Smooth muscle cell (in vitro differentiated cells): ENCODE data around the gene TIMM22. TPM values are rescaled to one million over a fixed set of nuclear protein-coding genes. Genes with fewer than 3 reads are reported as not detected.
A peak's percentile ranks its signal among the peaks of the same experiment; 100 is the strongest.
"Not testable (repeated sequence)": the region's sequence is repeated elsewhere in the genome, so short reads cannot be mapped to it uniquely, and the experiment has no call there.

Experiments
- DNase-seq: peaks from one replicate; lab custom pipeline; 2025; ENCODE audit not compliant: unreplicated experiment; lab: John Stamatoyannopoulos, UW
- H2AFZ ChIP-seq: fragments of 200-600 bp; sonication (generic); 2 replicates; pipeline ENCODE4 v1.6.0; 2016; ENCODE audit warnings: antibody characterized with exemption, low read depth, mild to moderate bottlenecking
- H3F3A ChIP-seq: fragments of 200-600 bp; sonication (generic); 2 replicates; pipeline ENCODE4 v1.6.0; 2017; ENCODE audit warnings: antibody characterized with exemption, low read depth
- H3K27ac ChIP-seq: fragments of 200-600 bp; sonication (generic); 2 replicates; pipeline ENCODE4 v1.5.1; 2016; ENCODE audit warnings: low read depth, mild to moderate bottlenecking
- H3K27me3 ChIP-seq: fragments of 200-600 bp; sonication (generic); 2 replicates; pipeline ENCODE4 v1.6.1; 2016; ENCODE audit warnings: low read depth, mild to moderate bottlenecking
- H3K36me3 ChIP-seq: fragments of 200-600 bp; sonication (generic); 2 replicates; pipeline ENCODE4 v1.5.1; 2016; ENCODE audit warnings: low read depth
- H3K4me1 ChIP-seq: fragments of 200-600 bp; sonication (generic); 2 replicates; pipeline ENCODE4 v1.5.1; 2016; ENCODE audit warnings: low read depth
- H3K4me2 ChIP-seq: fragments of 200-600 bp; sonication (generic); 2 replicates; pipeline ENCODE4 v1.6.0; 2016; ENCODE audit warnings: mild to moderate bottlenecking
- H3K4me3 ChIP-seq: fragments of 200-600 bp; sonication (generic); 2 replicates; pipeline ENCODE4 v1.5.1; 2016; ENCODE audit warnings: mild to moderate bottlenecking
- H3K79me2 ChIP-seq: fragments of 200-600 bp; sonication (generic); 2 replicates; pipeline ENCODE4 v1.6.0; 2016; ENCODE audit warnings: low read depth, mild to moderate bottlenecking
- H3K9ac ChIP-seq: fragments of 200-600 bp; sonication (generic); 2 replicates; pipeline ENCODE4 v1.6.0; 2016; ENCODE audit warnings: low read depth
- H3K9me3 ChIP-seq: fragments of 200-600 bp; sonication (generic); replicated peaks from 2 replicates; pipeline ENCODE4 v1.5.1; 2016; ENCODE audit warnings: low read depth
- H4K20me1 ChIP-seq: fragments of 200-600 bp; sonication (generic); 2 replicates; pipeline ENCODE4 v1.6.0; 2016; ENCODE audit warnings: low read depth
- WGBS: methylation state at CpG from one replicate; pipeline ENCODE4 v1.1.7; 2016; ENCODE audit warnings: low lambda C conversion rate; 5-methylcytosine and 5-hydroxymethylcytosine counted together
- polyA plus RNA-seq: library from polyadenylated mRNA; unstranded; fragments of >200 nt; fragmentation: Nextera tagmentation; extraction: Ambion mirVana; gene quantifications from 2 replicates; pipeline ENCODE4 v1.2.1, GENCODE V29; 2016
- total RNA-seq: library from RNA; depleted of rRNA; stranded (reverse); fragments of >200 nt; gene quantifications from 2 replicates; pipeline ENCODE4 v1.2.3, GENCODE V29; 2014
- TF ChIP-seq, protein P1 (sequence below): fragments of 200-600 bp; sonication (generic); IDR thresholded peaks from 2 replicates; pipeline ENCODE4 v1.5.1; 2017; ENCODE audit warnings: borderline replicate concordance, mild to moderate bottlenecking, antibody characterized with exemption; ENCODE audit not compliant: insufficient read depth, poor library complexity, severe bottlenecking

TIMM22 gene
- total and polyA plus RNA-seq, 2 experiments from 2014 or later, result 13.7 to 24.0 TPM

DNA sequence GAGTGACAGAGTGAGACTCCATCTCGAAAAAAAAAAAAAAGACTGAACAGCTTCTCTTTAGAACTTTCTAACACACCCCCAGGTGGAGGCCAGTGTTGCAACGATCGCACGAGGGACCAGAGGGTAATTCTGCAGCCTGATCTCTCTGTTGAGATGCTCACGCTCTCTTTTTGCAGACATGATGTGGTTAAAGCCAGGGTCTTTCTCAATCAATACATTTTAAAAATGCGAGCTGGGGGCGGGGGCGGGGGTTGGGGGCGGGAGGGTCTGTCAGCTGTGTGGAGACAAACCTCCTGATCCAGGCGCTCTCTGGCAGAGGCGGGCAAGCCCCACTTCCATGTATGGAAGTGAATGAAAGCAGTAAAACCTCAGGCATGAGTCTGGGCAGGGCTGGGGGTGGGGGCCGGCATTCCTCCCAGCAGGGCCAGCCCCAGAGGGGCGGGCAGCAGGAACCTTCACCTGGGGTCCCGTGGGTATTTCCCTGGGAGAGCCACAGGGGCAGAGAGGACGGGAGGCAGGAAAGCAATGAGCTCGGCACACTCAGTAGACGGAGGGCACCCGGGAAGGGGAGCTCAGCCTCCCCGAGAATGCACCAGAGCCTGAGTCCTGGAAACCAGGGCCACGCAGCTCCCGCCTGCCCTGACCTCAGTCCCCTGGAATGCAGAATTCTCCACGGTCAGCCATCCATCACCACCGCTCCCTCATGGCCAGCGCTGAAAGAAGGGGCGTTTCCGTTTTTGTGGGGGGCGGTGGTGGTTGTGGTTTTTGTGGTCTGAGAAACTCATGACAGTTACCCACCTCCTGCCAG lies 45.4 kb upstream of the TIMM22 start:
- under 1% methylated on average over 25 of the region's 27 CpGs for WGBS

DNA sequence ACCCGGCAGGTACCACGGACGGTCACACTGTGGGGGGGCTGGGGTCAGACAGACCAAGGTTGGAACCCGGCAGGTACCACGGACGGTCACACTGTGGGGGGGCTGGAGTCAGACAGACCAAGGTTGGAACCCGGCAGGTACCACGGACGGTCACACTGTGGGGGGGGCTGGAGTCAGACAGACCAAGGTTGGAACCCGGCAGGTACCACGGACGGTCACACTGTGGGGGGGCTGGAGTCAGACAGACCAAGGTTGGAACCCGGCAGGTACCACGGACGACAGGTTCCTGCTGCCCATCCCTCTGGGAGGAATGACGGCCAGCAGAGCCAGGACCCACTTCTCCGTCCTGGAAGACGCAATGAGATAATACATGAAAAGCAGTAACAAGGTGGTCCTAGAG lies 44.3 kb upstream of the TIMM22 start:
- Histone ChIP-seq H3K4me1 (peaks cover 18% of the 10 kb centered on the region), H3K79me2 (peaks cover 61% of the 10 kb centered on the region), H4K20me1 (peaks cover 72% of the 10 kb centered on the region), H3F3A (peaks cover 30% of the 10 kb centered on the region)
- not testable (repeated sequence) for H3K4me2 ChIP-seq, H3K9ac ChIP-seq, DNase-seq, H3K9me3 ChIP-seq, H3K27ac ChIP-seq, H3K27me3 ChIP-seq, H3K4me3 ChIP-seq, H2AFZ ChIP-seq, H3K36me3 ChIP-seq
- 90% methylated on average over 8 of the region's 18 CpGs for WGBS

More for the DNA sequence above, 45.4 kb upstream of the TIMM22 start:
- Histone ChIP-seq H3K27ac (peak overlapping the region; percentile 90), H4K20me1 (peaks cover 72% of the 10 kb centered on the region), H3F3A (peaks cover 19% of the 10 kb centered on the region), H3K4me3 (peak overlapping the region; percentile 42), H3K36me3 (no peaks in the 10 kb centered on the region), H3K4me1 (peaks cover 18% of the 10 kb centered on the region), H3K79me2 (peaks cover 57% of the 10 kb centered on the region), H3K9me3 (no peaks in the 10 kb centered on the region), H2AFZ (no peak overlapping the region), H3K4me2 (peak overlapping the region; percentile 84), H3K27me3 (no peaks in the 10 kb centered on the region), H3K9ac (peak overlapping the region; percentile 69)
- TF ChIP-seq, protein P1, sequence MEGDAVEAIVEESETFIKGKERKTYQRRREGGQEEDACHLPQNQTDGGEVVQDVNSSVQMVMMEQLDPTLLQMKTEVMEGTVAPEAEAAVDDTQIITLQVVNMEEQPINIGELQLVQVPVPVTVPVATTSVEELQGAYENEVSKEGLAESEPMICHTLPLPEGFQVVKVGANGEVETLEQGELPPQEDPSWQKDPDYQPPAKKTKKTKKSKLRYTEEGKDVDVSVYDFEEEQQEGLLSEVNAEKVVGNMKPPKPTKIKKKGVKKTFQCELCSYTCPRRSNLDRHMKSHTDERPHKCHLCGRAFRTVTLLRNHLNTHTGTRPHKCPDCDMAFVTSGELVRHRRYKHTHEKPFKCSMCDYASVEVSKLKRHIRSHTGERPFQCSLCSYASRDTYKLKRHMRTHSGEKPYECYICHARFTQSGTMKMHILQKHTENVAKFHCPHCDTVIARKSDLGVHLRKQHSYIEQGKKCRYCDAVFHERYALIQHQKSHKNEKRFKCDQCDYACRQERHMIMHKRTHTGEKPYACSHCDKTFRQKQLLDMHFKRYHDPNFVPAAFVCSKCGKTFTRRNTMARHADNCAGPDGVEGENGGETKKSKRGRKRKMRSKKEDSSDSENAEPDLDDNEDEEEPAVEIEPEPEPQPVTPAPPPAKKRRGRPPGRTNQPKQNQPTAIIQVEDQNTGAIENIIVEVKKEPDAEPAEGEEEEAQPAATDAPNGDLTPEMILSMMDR, result no peak
- peak; percentile 26 for DNase-seq

DNA sequence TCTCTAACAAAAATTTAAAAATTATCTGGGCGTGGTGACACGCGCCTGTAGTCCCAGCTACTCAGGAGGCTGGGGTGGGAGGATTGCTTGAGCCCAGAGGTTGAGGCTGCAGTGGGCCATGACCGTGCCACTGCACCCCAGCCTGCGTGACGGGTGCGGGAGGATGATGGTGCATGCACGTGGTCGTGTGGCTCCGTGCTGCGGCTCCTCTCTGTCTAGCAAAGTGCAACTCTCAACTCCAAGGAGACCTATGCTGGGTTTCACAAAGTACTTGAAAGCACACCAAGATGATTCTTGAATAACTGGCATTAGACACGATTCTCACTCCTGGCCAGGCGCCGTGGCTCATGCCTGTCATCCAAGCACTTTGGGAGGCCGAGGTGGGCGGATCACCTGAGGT lies 43.2 kb upstream of the TIMM22 start:
- Histone ChIP-seq H3K9me3 (no peaks in the 10 kb centered on the region), H3K4me1 (peaks cover 18% of the 10 kb centered on the region), H4K20me1 (peaks cover 73% of the 10 kb centered on the region), H2AFZ (no peak overlapping the region), H3K27ac (no peak overlapping the region), H3K9ac (no peak overlapping the region), H3K4me2 (no peak overlapping the region), H3K36me3 (no peaks in the 10 kb centered on the region), H3K79me2 (peaks cover 57% of the 10 kb centered on the region), H3F3A (peaks cover 35% of the 10 kb centered on the region), H3K27me3 (no peaks in the 10 kb centered on the region), H3K4me3 (no peak overlapping the region)
- no peak for DNase-seq
- TF ChIP-seq, protein P1, result no peak
- WGBS, result 94% methylated on average over 16 of the region's 16 CpGs

DNA sequence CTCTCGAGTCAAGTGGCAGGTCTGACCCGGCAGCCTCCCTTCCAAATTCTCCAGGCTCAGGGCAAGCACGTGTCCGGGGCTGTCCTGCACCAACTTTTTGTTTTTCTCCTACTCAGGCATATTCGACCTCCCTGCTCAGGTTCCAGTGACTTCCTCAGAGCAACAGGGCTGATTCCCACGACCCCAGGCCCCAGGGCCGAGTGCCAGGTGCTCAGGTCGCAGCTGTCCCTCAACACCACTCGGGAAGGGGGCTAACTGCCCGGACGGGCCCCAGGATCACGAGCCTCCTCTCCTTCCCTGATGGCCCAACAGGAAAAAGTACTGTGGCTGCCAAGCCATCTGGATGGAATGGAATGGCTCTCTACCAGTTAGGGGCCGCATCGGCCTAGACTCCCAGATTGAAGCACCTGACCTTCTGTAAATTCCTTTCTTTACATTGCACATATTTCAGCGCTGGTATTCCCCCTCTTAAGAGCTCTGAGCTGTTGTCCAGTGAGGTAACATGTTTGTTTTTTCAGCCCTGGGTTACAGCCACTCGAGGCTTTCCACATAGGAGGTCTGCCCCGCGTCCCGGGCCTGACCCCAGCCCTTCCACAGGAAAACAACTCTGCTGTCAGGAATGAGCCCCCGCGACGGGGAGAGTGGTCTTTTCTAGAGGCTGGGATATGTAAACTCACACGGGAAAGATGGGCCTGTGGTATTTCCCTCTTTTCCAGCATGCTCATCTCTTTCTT lies 42.3 kb upstream of the TIMM22 start:
- 62% methylated on average over 23 of the region's 23 CpGs for WGBS
- H3K9me3 ChIP-seq, result no peaks in the 10 kb centered on the region
- H3K4me2 ChIP-seq, result no peak overlapping the region
- no peaks in the 10 kb centered on the region for H3K27me3 ChIP-seq
- H3K36me3 ChIP-seq, result no peaks in the 10 kb centered on the region
- H3K4me1 ChIP-seq, result peaks cover 17% of the 10 kb centered on the region
- H2AFZ ChIP-seq, result no peak overlapping the region
- TF ChIP-seq, protein P1, result no peak
- peaks cover 64% of the 10 kb centered on the region for H3K79me2 ChIP-seq
- no peak overlapping the region for H3K9ac ChIP-seq
- H3F3A ChIP-seq, result peaks cover 38% of the 10 kb centered on the region
- H4K20me1 ChIP-seq, result peaks cover 80% of the 10 kb centered on the region
- H3K27ac ChIP-seq, result no peak overlapping the region
- H3K4me3 ChIP-seq, result no peak overlapping the region
- DNase-seq, result no peak
